A673 (cell line): ENCODE measurements around the gene SMIM28. TPM values are rescaled to one million over a fixed set of nuclear protein-coding genes. Genes with fewer than 3 reads are reported as not detected.

Experiments
- BruUV-seq: library from RNA; stranded (reverse); fragments of 400-500 nt; replicated peaks from 2 replicates; lab custom pipeline; 2021; lab: Mats Ljungman, UMichigan
- CTCF ChIA-PET: fragments of 300-600 bp; sonication (Branson Sonifier 250); formaldehyde crosslinking; loops from one replicate; lab custom pipeline; 2022; ENCODE audit warnings: antibody characterized with exemption; lab: Charles Lee
- POLR2A ChIA-PET: fragments of 300-600 bp; sonication (Branson Sonifier 250); formaldehyde crosslinking; loops from one replicate; lab custom pipeline; 2022; ENCODE audit warnings: antibody characterized with exemption; ENCODE audit not compliant: low non-redundant PET; lab: Charles Lee
- DNase-seq: peaks from one replicate; pipeline ENCODE4 v3.0.0-alpha.2; 2015; ENCODE audit warnings: low spot score
- H3K27ac ChIP-seq: fragments of 200-600 bp; sonication (generic); 2 replicates; pipeline ENCODE4 v1.5.1; 2016; ENCODE audit warnings: mixed run types, low read depth, mild to moderate bottlenecking, mixed read lengths, antibody characterized with exemption, low read length; ENCODE audit not compliant: poor library complexity, severe bottlenecking
- H3K27me3 ChIP-seq: fragments of 200-600 bp; sonication (generic); replicated peaks from 2 replicates; pipeline ENCODE4 v1.6.1; 2017; ENCODE audit warnings: mixed run types, low read depth, mild to moderate bottlenecking, mixed read lengths, antibody characterized with exemption, low read length; ENCODE audit not compliant: insufficient read depth, poor library complexity
- H3K36me3 ChIP-seq: fragments of 200-600 bp; sonication (generic); 2 replicates; pipeline ENCODE4 v1.6.1; 2016; ENCODE audit warnings: mixed run types, mild to moderate bottlenecking, mixed read lengths, antibody characterized with exemption, low read length; ENCODE audit not compliant: insufficient read depth, poor library complexity, severe bottlenecking
- H3K4me1 ChIP-seq: fragments of 200-600 bp; sonication (generic); 2 replicates; pipeline ENCODE4 v1.6.1; 2017; ENCODE audit warnings: mixed run types, mild to moderate bottlenecking, mixed read lengths, antibody characterized with exemption, low read length; ENCODE audit not compliant: insufficient read depth, poor library complexity, severe bottlenecking
- H3K4me3 ChIP-seq: fragments of 200-600 bp; sonication (generic); 2 replicates; pipeline ENCODE4 v1.5.1; 2016; ENCODE audit warnings: low read depth, mixed run types, mild to moderate bottlenecking, mixed read lengths, low read length; ENCODE audit not compliant: poor library complexity, severe bottlenecking
- H3K9me3 ChIP-seq: fragments of 200-600 bp; sonication (generic); 2 replicates; pipeline ENCODE4 v1.6.1; 2016; ENCODE audit warnings: mixed run types, low read depth, mild to moderate bottlenecking, mixed read lengths, antibody characterized with exemption, low read length; ENCODE audit not compliant: poor library complexity, severe bottlenecking
- CTCF ChIP-seq: fragments of 300-800, 200-600 bp; sonication (generic); conservative IDR thresholded peaks from 2 replicates; pipeline ENCODE4 v1.5.1; 2017; ENCODE audit warnings: low read depth, mild to moderate bottlenecking, antibody characterized with exemption, low read length, moderate library complexity, mixed read lengths
- EZH2 ChIP-seq: fragments of 200-600 bp; sonication (generic); IDR thresholded peaks from 2 replicates; pipeline ENCODE4 v1.6.1; 2017; ENCODE audit warnings: borderline replicate concordance, low read depth, mild to moderate bottlenecking, mixed read lengths, antibody characterized with exemption, low read length; ENCODE audit not compliant: poor library complexity, severe bottlenecking
- intact Hi-C: fragments of 100-400 bp; cut with micrococcal nuclease; formaldehyde crosslinking; loops from one replicate; pipeline ENCODE4 v1.10.0; 2022; ENCODE audit not compliant: unreplicated experiment
- total RNA-seq: library from RNA; stranded (reverse); gene quantifications from 2 replicates; pipeline ENCODE4 v1.2.3, GENCODE V29; 2021

The SMIM28 gene
- total RNA-seq, 1 experiment from 2014 or later = not detected

DNA sequence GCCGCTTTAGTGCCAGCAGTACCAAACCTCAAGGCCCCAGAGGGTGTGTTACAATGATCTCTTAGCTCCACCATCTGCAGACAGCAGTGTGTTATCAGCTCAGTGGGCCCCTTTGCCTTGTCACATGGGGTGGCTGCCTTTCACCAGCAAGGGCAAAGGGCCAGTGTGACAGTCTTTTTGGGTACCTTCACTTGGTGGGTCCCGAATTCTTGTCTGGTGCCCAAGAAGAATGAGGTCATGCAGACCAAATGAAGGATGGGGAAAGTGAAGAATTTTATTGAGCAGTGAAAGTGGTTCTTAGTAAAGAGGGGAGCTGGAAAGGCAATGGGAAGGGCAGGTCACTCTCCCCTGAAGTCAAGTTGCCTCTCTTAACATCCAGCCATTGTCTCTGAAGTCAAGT lies 2.9 kb upstream of the SMIM28 start:
- TF ChIP-seq EZH2 = no peak
- TF ChIP-seq CTCF = no peak
- Histone ChIP-seq H3K27ac (no peak overlapping the region), H3K36me3 (no peaks in the 10 kb centered on the region), H3K4me1 (peaks cover 7% of the 10 kb centered on the region), H3K9me3 (no peaks in the 10 kb centered on the region), H3K27me3 (no peaks in the 10 kb centered on the region), H3K4me3 (no peak overlapping the region)
- intact Hi-C loops = no loop called here
- POLR2A ChIA-PET = no interaction called here
- no TSS peak for BruUV-seq
- no peak for DNase-seq
- CTCF ChIA-PET = no interaction called here

- Histone ChIP-seq H3K4me3 (no peak overlapping the region), H3K9me3 (no peaks in the 10 kb centered on the region), H3K27me3 (no peaks in the 10 kb centered on the region), H3K27ac (no peak overlapping the region), H3K36me3 (no peaks in the 10 kb centered on the region), H3K4me1 (peaks cover 7% of the 10 kb centered on the region)
- no TSS peak for BruUV-seq
- intact Hi-C loops = no loop called here
- no peak for DNase-seq
- TF ChIP-seq CTCF (no peak), EZH2 (no peak)
- CTCF ChIA-PET = no interaction called here
- POLR2A ChIA-PET = no interaction called here
Observed at GRCh38 chr6:138377042-138377441, 663 bp upstream of the SMIM28 start.

DNA sequence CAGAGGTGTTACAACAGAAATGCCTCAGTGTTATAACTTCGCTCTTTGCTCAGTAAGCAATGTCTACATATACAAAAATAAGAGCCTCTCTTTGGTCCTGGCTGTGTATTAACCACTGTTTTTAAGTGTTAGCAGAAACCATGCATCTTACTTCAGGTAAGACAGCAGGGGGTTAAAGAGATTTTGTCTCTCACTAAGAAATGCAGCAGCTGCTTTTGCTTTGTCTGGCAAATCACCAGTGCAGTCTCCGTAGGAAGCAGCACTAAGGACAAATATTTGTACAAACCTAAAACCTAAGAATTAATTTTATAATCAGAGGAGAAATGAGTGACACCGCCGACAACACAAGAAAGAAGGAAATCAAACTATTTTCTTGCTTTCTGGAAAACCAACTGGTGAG lies 758 bp downstream of the SMIM28 start:
- no peaks in the 10 kb centered on the region for H3K9me3 ChIP-seq
- no TSS peak for BruUV-seq
- no peak for TF ChIP-seq CTCF
- no peak for TF ChIP-seq EZH2
- intact Hi-C loops = no loop called here
- H3K36me3 ChIP-seq = no peaks in the 10 kb centered on the region
- ChIA-PET POLR2A (no interaction called here), CTCF (no interaction called here)
- no peaks in the 10 kb centered on the region for H3K27me3 ChIP-seq
- no peaks in the 10 kb centered on the region for H3K4me1 ChIP-seq
- no peak overlapping the region for H3K27ac ChIP-seq
- DNase-seq = no peak
- no peak overlapping the region for H3K4me3 ChIP-seq
